ENCODE measurements around the gene PGC. TPM values are rescaled to one million over a fixed set of nuclear protein-coding genes. Genes with fewer than 3 reads are reported as not detected.

The PGC gene
- polyA plus RNA-seq, 1 donor: not detected

GRCh38 chr6:41730531-41731436, 16.4 kb downstream of the PGC start:
- no peak for DNase-seq

- no peak for DNase-seq
Observed at GRCh38 chr6:41729624-41730023, 17.6 kb downstream of the PGC start.

GRCh38 chr6:41728954-41729353, 18.2 kb downstream of the PGC start:
- DNase-seq: no peak

DNA sequence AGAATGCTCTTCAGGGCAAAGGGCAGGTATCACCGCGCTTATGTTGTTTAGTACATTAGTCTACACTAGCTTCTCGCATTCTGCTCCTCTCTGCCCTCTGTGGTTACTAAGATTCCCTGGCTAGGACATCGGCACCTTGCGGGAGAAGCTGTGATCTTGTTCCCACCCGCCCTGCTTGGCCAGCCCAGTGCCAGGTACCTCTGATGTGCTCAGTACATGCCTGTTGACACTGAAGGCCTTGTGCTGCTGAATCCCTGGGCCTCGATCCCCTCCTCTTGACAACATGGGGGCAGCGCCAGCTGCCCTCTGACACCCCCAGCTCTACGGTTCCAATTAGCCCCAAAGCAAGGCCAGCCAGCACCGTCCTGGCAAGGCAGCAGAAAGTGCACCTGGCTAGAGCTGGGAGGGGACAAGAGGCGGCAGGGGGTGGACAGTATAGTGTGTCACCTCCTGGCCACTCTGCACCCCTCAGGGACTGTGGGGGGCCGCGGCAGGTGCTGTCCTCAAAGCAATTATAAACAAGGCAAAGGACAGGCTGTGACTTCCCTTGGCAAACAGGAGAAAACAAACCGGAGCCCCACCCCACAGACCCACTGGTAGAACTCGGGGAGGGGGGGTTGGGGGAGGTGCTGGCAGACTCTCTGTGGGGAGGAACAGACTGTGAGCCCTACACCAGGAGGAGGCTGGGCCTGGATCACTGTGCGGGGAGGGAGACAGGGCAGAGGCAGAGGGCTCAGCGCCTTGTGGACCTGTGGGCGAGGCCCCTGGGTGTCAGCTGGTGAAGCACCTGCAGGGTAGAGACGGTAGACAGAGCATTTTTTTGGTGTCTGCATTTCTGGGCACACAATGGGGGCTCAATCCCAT, 18.9 kb downstream of the PGC start:
- no peak for DNase-seq

GRCh38 chr6:41727705-41728072, 19.5 kb downstream of the PGC start:
- DNase-seq: no peak

- DNase-seq: no peak
Observed at GRCh38 chr6:41726876-41727275, 20.3 kb downstream of the PGC start.

- no peak for DNase-seq
Observed at GRCh38 chr6:41724586-41725501, 22.4 kb downstream of the PGC start.

- DNase-seq: no peak
Observed at GRCh38 chr6:41724228-41724580, 23.0 kb downstream of the PGC start.

DNA sequence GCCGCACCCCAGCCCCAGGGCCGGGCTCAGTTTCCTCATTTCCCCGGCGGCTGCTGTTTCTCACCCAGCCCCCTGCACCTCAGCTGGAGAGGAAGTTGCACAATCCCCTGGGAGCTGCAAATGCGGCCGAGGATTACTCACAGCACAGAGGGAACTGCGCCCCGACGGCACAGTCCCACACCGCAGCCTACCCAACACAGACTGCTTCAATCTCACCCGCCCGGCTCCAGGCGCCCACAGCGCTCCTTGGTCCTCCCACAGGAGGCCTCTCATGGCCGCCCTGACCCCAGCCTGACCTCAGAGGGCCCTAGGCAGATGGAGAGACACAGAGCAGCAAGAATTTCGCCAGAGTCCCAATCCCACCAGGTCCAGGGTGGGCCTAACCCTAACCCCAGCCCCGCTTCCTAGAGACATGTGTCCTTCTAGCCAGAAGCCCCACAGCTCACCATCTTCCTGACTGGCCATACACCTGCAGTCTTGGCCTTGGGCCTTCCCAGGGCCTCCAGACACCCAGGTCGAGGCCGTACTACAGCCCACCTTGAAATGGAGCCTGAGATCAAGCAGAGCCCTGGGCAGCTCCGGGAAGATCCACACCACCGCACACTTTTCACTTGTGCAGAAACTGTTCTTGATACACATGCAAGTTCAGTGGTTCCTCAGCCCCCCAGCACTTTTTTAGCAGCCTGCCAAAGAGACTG, 23.5 kb downstream of the PGC start:
- DNase-seq: no peak

DNA sequence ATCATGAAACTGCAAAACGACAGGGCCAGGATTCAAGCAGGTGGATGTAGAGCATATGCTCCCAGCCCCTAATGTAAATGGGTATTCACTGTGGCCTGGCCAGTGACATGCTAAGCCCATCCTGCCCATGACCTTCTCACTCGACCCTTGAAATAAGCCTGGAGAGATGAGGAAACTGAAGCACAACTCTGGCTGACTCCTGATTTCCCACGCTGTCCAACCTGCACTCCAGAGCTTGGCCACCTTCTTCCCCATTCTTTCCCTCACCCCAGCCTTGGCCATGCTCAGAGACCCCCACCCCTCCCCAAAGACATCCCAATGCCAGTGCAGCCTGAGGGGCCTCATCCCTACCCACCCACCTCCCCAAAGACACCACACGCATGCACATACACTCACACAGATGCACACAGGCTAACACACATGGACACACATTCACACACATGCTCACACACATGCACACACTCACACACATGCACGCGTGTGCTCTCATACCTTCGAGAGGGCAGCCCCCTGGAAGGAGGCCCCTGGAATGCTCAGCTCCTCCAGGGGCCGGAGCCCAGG, 24.1 kb downstream of the PGC start:
- no peak for DNase-seq

DNA sequence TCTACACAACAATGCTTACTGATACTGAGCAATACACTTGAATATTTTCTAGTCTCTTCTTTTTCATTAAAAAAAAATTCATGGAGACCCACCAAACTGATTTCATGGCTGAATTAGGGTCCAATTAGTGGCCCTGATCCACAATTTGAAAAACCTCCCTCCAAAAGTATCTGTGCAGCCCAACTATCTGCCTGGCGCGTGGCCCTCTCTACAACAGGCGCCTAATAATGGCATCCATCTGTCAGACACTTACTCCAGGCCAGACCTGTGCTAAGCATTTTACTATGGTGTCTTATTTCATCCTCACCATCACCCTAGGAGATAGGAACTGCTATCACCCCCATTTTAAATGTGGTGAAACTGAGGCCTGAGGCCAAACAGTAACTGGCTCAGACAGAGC, 25.8 kb downstream of the PGC start:
- no peak for DNase-seq

DNA sequence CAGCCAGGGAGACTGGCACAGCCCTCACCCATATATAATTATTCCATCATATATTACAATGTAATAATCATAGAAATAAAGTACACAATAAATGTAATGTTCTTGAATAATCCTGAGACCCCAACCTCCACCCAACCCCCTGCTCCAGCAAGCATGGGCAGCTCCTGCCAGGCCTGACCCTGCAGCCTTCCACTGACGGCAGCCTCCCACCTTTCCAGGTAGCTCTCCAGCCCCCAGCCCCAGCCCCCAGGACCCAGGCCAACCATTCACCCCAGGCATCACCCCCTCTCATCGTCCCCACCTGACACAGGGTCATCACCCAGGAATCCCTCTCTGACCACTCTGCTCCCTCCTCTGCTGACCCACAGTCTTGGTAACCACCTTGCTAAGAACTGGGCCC, 26.4 kb downstream of the PGC start:
- no peak for DNase-seq

DNA sequence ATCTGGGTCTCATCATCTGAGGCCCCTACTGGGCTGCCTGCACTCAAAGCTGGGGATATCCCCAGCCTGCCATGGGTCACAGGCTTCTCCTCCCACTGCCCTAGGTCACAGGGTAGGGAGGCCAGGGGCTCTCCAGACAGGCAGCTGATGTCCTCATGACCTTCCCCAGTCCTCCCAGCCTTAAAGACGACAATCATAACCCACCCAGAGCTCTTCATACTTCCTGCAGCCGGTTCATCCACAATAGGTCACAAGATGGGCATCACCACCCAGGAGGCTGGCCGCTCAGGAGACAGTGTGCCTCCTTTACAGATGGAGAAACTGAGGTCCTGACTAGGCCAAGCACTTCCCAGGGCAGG, 27.0 kb downstream of the PGC start:
- no peak for DNase-seq

- no peak for DNase-seq
Observed at GRCh38 chr6:41719436-41720261, 27.5 kb downstream of the PGC start.

DNA sequence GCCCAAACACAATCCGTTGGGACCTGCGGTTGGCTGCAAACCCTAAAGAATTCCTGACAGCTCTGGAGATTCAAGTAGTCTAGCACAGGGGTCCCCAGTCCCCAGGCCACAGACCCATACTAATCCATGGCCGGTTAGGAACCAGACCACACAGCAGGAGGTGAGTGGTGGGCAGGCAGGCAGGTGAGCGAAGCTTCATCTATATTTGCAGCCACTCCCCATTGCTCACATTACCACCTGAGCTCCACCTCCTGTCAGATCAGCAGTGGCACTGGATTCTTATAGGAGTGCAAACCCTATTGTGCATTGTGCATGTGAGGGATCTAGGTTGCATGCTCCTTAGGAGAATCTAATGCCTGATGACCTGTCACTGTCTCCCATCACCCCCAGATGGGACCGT, 28.4 kb downstream of the PGC start:
- no peak for DNase-seq

DNA sequence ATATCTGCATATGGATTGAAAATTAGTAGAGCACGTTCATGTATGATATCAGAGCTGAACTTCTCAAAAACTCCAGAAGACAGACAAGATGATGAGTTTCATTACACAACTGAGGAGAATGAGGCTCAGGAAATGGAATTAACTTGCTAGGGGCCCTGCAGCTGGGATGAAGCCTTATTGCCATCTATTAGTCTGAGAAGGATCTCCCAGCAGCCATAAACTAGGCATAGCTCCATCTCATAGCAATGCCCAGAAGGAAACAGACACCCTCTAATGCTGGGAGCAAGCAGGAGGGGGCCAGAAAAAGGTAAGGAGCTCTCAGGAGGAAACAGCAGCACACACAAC, 29.8 kb downstream of the PGC start:
- no peak for DNase-seq

GRCh38 chr6:41716516-41717391, 30.4 kb downstream of the PGC start:
- DNase-seq: no peak

GRCh38 chr6:41715795-41716515, 31.2 kb downstream of the PGC start:
- DNase-seq: no peak
